Activated T-cell treated with anti-CD3 and anti-CD28 coated beads, Interleukin-2, amount 50 U/mL, for 48 hours (primary cell): ENCODE results near the gene CCDC30.
A peak's percentile ranks its signal among the peaks of the same experiment; 100 is the strongest.
"Not testable (repeated sequence)": the region's sequence is repeated elsewhere in the genome, so short reads cannot be mapped to it uniquely, and the experiment has no call there.

Source experiments
- DNase-seq, 2 experiments: peaks; one replicate each; pipeline ENCODE4 v3.0.0-alpha.2; 2020

The CCDC30 gene

DNA sequence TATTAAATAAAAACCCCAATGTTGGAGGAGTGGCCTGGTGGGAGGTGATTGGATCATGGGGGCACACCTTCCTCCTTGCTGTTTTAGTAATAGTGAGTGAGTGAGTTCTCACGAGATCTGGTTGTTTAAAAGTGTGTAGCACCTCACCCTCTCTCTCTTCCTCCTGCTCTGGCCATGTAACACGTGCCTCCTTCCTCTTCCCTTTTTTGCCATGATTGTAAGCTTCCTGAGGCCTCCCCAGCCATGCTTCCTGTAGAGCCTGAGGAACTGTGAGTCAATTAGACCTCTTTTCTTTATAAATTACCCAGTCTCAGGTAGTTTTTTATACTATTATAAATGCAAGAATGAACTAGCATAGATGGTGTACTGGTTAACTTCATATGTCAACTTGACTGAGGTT, 68.0 kb downstream of the CCDC30 start:
- DNase-seq: no peak

DNA sequence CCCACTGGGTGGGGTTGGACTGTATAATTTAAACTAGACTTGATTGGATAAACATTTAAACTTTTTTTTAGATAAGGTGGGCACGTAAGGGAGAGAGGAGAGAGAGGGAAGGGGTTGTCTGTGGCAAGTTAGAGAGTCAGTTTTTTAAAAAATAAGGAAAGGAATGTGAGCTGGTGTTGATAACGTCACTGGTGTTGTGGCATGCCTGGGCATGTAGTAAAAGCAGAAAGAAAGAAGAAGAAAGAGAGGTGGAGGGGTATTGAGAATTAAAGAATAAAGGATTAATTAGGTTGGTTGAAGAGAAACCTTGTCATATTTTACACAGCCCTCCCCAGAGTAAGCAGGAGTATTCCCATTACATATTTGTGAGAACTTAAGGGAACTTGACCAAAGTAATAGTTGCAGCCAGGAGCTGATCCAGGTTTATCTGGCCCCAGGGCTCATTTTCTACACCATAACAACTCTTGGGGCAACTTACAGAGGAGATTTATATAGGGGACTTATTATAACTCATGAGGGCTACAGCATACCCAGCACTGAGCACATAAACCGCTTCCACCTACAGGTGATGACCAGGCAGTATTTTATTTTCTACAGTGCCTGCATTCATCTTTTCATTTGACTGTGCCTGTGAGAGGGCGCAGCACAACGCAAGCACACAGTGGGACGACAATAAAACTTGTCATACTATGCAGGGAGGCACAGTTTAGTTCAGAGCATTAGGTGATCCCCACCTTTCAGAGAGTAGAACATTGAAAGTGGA, 70.2 kb downstream of the CCDC30 start:
- DNase-seq: no peak

GRCh38 chr1:42541104-42541503, 78.0 kb downstream of the CCDC30 start:
- DNase-seq: no peak

- DNase-seq: no peak
These were observed 88.1 kb downstream of the CCDC30 start for GRCh38 chr1:42551180-42551579.

DNA sequence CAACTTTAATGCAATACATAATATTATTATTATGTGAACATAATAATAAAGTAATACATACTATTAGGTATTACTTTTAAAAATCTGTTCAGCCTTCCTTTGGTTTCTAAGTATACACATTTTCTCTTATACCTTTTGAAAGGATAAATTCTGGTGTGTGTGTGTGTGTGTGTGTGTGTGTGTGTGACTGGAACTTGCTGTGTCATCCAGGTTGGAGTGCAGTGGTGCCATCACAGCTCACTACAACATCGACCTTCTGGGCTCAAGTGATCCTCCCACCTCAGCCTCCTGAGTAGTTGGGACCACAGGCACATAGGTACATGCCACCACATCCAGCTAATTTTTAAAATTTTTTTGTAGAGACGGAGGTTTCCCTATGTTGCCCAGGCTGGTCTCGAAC, 88.5 kb downstream of the CCDC30 start:
- no peak for DNase-seq

- DNase-seq: no peak
These were observed 89.5 kb downstream of the CCDC30 start for GRCh38 chr1:42552636-42553035.

GRCh38 chr1:42557230-42557851, 94.3 kb downstream of the CCDC30 start:
- no peak for DNase-seq

GRCh38 chr1:42567038-42567437, 104.0 kb downstream of the CCDC30 start:
- DNase-seq: no peak

DNA sequence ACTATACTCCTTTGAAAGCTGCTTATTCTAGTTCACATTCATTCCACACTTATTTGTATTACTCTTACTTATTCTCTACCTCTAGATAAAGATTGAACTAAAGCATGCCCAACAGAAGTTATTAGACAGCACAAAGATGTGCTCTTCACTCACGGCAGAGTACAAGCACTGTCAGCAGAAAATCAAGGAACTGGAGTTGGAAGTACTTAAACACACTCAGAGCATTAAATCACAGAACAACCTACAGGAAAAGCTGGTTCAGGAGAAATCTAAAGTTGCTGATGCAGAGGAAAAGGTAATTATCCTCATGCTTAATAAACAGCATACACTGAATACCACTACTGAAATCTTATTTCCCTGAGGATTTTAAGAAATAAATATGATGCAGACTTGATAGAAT, 113.8 kb downstream of the CCDC30 start:
- no peak for DNase-seq

GRCh38 chr1:42586016-42586415, 122.9 kb downstream of the CCDC30 start:
- DNase-seq: no peak

GRCh38 chr1:42587753-42588152, 124.7 kb downstream of the CCDC30 start:
- DNase-seq: no peak

DNA sequence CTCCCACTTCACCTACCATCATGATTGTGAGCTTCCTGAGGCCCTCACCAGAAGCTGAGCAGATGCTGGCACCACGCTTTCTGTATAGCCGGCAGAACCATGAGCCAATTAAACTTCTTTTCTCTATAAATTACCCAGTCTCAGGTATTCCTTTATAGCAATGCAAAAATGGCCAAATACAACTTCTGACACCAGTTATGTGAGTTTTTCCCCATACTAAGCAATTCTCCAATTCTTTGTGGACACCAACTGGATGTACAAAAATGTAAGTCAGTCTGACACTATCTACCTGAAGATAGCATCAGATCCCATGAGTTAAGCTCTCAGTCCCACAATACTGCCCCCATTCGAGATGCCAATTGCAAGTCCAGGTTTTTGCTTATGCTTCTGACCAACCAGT, 129.7 kb downstream of the CCDC30 start:
- DNase-seq: no peak

DNA sequence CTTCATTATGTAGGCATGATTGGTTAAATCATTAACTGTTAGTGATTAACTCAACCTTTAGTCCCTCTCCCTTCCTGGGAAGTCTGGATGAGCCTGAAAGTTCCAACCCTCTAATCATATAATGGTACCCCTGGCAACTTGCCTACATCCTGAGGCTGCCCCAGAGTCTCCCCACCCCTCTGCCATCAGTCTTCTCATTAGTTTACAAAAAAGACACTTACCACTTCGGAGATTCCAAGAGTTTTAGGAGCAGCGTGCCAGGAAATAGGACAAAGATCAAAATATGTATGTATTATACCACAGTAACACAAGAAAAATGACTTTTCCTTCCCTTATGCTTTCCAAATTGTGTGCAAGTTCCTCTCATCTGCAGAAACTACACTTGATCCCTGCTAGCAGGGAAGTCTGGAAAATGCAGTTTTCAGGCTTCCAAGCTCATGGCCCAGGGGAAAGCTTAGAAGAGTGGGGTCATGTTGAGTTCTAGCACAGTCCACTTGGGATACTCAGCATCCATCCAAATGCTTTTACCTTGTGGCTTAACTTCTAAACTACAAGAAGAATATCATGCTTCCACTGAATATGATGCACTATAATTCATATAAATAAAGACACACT, 130.5 kb downstream of the CCDC30 start:
- no peak for DNase-seq

GRCh38 chr1:42601472-42601871, 138.4 kb downstream of the CCDC30 start:
- DNase-seq: no peak

DNA sequence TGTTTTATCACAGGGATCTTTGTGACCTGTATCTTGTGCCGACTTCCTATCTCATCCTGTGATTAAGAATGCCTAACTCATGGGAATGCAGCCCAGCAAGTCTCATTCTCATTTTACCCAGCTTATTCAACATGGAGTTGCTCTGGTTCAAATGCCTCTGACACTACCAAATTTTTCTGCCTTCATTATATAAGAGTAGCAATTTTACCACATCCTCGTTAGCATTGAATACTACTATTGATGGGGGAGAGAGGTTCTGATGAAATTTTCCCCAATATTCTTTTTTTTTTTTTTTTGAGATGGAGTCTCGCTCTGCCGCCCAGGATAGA, 150.7 kb downstream of the CCDC30 start:
- DNase-seq: no peak

- DNase-seq: no peak
These were observed 155.8 kb downstream of the CCDC30 start for GRCh38 chr1:42618866-42619265.

DNA sequence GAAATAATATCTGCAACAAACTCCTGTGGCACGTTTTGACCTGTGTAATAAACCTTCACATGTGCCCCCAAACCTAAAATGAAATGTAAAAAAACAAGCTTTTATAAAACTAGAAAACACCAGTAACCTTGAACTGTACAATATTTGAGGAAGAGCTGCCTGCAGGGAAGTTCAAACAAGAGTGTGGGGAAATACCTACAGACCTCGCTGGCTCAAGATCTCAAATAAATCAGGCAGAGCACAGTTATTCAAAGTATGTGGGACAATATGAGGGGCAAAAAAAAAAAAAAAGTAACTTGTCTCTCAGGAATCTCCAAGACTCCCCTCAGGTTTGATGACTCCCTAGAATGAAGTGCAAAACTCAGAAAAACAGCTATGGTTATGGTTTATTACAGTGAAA, 157.2 kb downstream of the CCDC30 start:
- DNase-seq: no peak

DNA sequence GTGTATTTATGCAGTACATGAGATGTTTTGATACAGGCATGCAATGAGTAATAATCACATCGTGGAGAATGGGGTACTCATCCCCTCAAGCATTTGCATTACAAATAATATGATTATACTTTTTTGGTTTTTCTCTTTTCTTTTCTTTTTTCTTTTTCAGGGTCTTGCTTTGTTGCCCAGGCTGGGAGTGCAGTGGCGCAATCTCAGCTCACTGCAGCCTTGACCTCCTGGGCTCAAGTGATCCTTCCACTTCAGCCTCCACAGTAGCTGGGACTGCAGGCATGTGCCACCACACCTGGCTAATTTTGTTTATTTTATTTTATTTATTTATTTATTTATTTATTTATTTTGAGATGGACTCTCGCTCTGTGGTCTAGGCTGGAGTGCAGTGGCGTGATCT, 158.1 kb downstream of the CCDC30 start:
- DNase-seq: not testable (repeated sequence)

- DNase-seq: not testable (repeated sequence)
These were observed 164.1 kb downstream of the CCDC30 start for GRCh38 chr1:42627205-42627604.

DNA sequence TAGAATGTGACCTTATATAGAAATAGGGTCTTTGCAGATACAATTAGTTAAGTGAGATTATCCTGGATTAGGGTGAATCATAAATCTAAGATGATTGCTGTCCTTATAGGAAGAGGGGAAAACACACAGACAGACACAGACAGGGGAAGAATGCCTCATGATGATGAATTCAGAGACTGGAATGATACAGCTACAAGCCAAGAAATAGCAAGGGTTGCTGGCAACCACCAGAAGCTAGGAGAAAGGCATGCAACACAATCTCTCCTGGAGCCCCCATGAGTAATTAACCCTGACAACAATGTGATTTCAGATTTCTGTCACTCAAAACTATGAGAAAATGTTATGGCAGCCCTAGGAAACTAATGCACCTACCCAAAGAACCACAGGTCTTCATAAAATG, 176.0 kb downstream of the CCDC30 start:
- no peak for DNase-seq

- DNase-seq: no peak
These were observed 183.0 kb downstream of the CCDC30 start for GRCh38 chr1:42646056-42646455.

DNA sequence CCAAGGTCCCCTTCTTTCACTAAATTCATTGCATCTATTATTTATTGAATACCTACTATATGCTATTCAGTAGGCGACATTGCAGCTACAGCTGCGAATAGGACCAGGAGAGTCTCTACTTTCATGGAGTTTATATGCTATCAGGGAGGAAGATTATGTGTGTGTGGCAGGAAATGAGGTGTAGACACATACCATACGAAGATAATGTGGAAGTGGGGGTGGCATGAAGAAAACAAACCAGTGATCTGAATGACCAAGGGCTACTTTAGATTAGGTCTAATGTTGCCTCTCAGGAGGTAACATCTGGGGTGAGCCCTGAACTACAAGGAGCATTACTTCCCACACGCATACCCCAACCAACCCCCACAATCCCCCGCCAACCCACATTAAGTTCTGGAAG, 194.1 kb downstream of the CCDC30 start:
- no peak for DNase-seq

DNA sequence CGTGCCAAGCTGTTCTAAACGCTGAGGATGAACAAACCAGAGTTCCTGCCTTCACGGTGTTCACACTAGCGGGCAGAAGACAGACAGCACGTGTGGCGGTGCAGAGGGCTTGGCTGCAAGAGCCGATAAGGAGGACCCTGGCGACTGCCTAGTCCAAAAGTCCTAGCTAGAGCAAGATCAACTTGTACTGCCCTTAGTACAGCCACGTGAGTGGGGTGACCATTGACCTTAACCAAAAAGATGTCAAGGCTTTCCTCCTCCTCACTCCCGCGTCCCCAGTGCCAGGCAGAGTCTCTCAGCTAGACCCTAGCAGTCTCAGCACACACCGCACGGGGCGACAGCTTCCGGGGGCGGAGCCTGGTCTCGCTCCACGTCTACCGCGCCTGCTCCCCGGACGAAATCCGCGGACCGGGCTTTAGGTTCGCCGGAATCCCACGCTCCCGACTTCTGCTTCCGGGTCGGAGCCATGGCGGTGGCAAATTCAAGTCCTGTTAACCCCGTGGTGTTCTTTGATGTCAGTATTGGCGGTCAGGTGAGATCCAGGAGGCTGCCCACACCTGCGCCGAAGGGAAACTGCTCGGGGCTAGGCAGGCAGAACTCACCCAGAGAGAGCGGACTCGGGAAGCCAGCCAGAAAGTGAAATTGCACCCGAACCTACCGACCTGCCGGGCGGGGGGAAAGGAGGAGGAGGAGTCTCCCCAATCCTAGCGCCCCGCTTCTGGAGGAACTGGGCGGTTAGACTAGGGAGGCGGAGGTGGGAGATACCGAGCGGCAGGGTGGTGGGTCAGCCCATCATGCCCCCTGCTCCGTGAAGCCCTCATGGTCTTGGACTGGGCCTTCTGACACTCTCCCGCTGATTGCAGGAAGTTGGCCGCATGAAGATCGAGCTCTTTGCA, 195.1 kb downstream of the CCDC30 start, which contains the start of gene PPIH:
TSS of gene PPIH (plus strand) at position 443 of the 896 bp plus-strand sequence. CDS start at position 467, 24 bp downstream.
- peak; percentile 94 to 97 for DNase-seq
